CD4-positive, alpha-beta T cell treated with Interferon alpha-2 for 1 hour (primary cell): Measurements from ENCODE around the gene LTBP1.

Experiments used
- DNase-seq, 2 donors: peaks; one replicate each; pipeline ENCODE4 v3.0.0-alpha.2; 2020 to 2022

The LTBP1 gene

DNA sequence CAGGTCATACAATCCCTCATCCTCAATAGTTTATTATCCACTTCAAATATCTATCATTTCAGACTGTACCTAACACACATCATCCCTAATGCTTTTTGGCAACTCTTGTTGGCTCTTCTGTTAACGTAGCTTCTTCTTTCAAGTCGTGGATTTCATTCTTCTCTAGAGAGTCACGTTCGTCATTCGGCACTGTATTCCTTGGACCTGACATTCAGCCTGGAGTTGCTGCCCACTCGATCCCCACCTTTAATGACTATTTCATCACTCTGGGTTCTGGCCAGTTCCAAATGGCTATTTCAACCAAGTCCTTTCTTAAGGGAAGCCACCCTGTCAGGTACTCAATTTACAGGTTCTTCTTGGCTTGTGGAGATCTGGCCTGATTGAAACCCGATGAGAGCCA lies 337.5 kb downstream of the LTBP1 start:
- no peak for DNase-seq

DNA sequence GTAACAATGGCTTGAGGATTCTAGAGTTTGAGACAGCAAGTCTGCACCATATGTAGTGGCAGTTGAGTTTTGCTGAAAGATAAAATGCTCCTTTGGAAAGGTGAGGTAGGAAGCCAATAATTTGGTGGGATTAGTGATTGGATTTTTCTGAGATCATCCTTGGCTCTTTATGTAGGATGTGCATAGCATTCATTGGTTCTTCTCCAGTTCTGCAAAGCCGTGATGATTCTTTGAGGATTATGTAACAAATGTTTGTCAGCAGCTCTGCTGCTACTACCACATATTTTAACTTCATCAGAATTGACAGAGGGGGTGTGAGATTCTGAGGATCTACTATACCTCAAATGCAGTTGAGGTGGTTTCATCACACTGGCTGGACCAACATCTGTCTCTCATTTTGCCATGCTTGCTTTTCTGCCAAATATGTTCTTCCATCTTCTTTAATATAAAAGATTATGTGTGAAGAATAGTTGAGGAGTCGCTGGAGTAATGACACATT lies 340.8 kb downstream of the LTBP1 start:
- DNase-seq = no peak

GRCh38 chr2:33288011-33288410 lies 341.3 kb downstream of the LTBP1 start:
- no peak for DNase-seq

- no peak for DNase-seq
Observed at GRCh38 chr2:33289961-33290360, 343.2 kb downstream of the LTBP1 start.

DNA sequence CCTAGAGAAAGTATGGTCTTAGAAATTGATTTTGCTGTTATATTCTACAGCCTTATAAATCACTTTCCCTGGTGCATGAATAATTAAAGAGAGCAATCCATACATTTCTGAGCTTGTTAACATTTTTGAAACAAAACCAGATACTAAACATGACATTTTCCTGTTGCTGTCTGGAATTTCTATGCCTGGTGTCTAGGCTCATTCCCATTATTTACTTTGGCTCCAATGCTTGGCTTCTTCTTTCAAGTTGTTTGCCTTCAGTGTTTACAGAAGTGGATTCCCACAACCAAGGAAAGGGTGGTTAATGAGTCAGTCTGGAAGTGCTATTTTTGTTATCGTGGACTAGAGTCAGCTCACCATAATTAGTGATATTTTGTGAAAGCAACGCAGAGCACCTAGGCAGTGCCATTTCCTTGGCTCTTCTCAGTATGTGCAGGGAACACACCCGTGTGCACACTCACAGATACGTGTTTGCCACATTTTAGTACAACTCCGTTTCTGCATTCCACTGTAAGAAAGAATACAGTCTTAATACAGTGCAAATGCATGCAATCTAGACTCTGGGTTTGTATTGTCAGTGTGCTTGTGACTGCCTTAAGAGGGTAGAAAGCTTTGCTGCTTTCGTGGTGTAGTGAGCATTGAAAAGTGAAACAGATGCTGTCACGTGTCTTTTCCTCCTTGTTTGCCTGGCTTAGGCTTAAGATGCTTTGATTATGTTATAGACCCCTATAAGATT lies 344.7 kb downstream of the LTBP1 start:
- DNase-seq = no peak

GRCh38 chr2:33292063-33292462 lies 345.3 kb downstream of the LTBP1 start:
- no peak for DNase-seq

DNA sequence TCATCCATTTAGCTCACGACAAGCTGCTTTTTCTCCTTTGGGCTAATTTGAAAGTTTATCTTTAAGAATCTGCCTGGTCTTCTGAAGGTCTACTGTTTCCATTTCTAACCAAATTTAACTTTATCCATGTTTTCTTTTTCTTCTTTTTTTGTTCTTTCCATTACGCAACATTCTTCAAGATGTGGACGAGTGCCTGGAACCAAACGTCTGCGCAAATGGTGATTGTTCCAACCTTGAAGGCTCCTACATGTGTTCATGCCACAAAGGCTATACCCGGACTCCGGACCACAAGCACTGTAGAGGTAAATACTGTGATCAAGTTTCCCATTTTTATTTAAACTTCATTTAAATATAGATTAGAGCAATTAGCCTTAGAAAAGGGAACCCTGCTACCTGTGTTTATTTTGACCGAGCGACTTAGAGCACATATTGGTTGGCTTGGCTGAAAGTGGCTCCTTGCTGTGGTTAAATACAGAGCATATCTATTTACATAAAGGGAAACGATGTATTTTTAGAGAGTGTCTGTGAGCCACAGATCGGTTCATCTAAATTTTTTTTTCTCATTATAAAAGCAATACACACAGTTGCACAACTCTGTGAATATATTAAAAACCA lies 346.3 kb downstream of the LTBP1 start:
- no peak for DNase-seq

DNA sequence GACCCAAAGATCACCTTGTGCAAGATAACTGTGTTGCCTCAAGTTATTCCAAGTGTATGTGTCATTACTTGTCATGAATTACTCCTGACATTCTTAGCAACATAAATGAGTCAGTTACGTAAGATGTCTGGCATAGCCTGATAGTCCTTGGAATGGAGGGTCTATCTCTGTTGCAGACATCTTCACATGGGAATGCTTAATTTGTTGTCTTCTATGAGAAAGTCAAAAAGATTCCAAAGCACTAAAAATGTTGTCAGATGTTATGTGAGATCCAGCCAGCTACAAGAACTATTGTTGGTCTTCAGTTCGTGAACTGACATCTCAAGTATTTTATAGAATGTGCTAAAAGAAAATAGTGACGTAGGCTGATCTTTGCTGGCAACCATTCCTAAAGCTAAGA lies 351.5 kb downstream of the LTBP1 start:
- no peak for DNase-seq

DNA sequence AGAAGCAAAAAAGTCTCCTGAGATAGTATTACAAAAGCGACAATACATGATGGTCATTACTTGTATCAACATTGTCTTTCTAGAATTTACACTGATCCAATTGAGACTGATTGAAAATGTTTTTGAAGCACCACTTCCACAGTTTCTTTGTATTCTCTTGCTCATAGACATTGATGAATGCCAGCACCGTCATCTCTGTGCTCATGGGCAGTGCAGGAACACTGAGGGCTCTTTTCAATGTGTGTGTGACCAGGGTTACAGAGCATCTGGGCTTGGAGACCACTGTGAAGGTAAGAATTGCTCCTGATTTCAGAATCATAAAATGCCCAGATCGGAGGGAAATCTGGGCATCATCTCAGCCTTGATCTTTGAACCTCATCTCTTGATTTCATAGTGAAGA lies 354.6 kb downstream of the LTBP1 start:
- DNase-seq = no peak

- DNase-seq = no peak
Observed at GRCh38 chr2:33302348-33302747, 355.6 kb downstream of the LTBP1 start.

- no peak for DNase-seq
Observed at GRCh38 chr2:33304032-33304864, 357.5 kb downstream of the LTBP1 start.

DNA sequence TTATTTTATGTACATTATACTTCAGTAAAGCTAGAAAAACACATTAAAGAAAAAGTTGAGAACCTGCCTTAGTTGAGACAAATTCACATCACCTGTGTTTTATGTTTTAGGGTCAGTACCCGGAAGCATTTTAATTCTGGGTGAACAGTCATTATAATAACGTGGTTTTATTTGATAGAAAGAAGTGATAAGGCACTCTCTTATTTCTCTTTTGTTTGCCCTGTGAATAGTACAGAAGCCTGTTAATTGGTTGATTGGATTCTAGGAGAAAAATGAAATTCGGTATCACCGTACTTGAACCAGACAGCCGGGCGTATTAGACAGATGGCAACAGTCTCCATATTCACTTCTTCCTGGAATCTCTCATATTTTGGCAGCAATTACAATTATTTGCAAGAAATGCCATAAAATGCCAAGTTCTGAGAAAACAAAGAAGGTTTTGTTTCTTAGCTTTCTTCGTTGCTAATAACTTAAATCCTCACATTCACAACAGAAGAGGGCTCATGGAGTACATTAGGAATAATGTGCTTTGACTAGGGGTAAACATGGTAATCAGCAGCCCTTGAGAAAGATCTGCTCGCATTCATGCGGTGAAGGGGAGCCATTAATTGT lies 361.0 kb downstream of the LTBP1 start:
- DNase-seq = no peak

- no peak for DNase-seq
Observed at GRCh38 chr2:33312355-33312754, 365.6 kb downstream of the LTBP1 start.

DNA sequence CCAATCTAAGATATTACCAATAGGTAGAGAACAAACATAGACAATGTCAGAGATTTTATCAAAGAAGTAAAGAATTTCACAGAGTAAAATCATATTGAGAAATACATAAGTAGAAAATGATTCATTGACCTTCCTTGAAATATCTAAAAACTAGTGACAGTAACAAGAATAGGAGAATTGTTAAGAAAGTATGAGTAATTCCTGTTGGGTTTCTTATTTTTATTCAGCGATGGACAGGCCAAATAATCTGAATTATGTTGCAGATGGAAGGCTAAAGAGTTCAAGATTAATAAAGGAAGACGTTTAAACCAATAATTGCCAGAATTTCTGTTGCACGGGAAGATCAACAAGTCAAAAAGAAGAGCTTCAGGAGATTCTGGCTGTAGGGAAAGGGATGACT lies 366.3 kb downstream of the LTBP1 start:
- DNase-seq = no peak

DNA sequence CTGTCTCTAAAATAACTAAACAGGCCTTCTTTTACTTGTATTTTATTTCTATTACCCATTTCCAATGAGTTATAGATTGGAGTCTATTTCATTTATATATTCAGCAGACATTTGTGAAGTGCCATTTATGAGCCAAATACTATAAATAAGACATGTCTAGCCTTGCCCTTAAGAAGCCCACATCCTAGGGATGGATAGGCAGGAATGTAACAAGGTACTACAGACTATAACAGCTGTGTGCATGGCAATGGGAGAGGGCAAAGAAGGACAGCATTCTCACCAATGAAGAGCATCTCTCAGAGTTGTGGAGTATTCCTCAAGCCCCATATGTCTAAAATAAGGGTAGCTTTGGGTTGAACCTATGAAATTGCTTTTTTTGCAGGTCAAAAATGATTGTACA lies 367.8 kb downstream of the LTBP1 start:
- DNase-seq = no peak

DNA sequence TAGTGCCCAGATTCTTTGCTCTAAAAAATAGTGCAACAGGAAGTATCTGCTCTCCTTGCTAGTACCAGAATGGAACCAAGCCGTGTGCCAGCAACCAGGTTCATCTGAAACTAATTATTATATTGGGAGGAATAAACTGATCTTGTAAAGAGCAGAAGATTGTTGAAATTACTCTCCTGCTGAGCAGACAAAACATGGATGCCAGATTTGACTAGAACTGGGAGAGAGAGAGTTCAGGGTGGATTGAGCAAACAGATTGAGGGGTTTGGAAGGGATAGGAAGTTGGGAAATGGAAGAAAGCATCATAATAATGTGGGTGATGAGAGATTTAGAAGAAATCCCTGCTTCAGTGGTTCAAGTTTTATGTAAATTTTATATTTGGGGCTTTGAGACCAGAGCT lies 369.6 kb downstream of the LTBP1 start:
- no peak for DNase-seq

GRCh38 chr2:33317369-33318007 lies 370.7 kb downstream of the LTBP1 start:
- DNase-seq = no peak

DNA sequence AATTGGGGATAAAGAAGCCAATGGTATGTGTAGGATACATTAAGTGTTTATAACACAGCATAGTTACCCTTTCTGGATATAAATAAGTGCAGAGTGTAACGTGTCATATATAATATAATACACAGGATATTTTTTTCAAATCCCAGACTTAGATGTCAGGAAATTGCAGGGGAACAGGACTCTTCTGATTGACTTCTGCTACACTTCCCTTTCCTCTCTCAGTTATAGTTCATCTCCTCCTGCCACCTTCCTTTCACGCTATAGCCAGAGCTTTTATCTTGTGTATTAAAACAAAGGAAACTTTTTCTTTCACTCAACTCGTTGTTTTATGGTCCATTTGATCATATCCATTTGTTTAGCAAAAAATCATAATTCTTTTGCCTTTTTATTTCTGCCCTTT lies 371.7 kb downstream of the LTBP1 start:
- no peak for DNase-seq

GRCh38 chr2:33320573-33320972 lies 373.8 kb downstream of the LTBP1 start:
- DNase-seq = no peak

DNA sequence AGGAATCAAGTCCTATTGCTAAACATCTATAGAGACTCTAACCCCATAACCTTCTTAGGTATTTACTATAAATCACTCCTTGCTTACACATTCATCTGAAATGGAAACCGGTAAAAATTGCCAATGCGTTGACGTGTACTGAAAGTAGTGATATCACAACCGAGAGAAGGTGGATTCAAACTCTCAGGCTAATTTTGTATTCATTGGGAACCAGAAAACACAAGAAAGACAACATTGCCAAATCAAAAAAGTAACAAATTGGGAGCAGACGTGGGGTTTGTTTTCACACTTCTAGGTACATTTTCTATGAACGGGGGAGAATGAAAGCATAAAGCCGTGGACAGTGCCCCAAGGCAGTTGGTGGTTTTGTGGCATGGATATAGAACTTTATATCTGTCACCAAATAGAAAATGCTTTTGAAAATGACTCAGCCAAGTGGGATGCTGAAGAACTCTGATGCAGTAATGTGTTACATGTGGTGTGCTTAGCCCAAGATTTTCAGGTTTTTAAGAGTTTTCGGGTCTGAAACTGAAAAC lies 374.6 kb downstream of the LTBP1 start:
- DNase-seq = peak in 1 of 2 donors; percentile 3

DNA sequence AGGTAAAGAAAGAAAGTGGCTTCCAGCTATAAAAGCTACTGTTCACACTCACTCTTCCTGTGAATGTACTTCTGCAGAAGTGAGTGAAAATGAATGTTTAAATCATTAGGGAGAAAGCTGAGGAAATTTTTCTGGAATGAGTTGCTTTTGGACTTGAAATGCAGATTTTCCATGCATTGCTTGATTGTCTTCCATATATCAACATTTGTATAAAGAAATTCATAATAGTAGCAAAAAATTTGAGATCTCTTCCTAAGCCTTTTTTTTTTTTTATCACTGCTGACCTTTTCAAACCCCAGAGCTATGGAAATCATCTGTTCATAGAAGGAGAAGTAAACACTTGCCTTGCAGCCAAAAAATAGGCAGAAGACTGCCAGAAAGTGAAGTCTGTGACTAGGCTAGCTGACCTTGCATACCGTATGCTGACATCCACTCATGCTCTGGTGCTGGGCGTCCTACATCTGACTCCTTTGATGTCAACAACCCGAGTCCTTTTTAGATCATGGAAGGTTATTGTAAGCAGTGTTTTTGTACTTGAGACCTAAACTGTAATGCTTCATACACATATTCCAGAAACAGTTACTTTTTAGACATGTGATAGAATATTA lies 375.2 kb downstream of the LTBP1 start:
- no peak for DNase-seq

- DNase-seq = no peak
Observed at GRCh38 chr2:33322612-33323011, 375.9 kb downstream of the LTBP1 start.
